Endothelial cell of hepatic sinusoid (primary cell): ENCODE data around the gene DUOX2.
"Not testable (repeated sequence)": the region's sequence is repeated elsewhere in the genome, so short reads cannot be mapped to it uniquely, and the experiment has no call there.

Experiments
- in situ Hi-C: cut with HindIII; loops from 2 replicates; pipeline ENCODE4 v1.10.0; 2017; ENCODE audit warnings: low sequenced_read_pairs

The DUOX2 gene

DNA sequence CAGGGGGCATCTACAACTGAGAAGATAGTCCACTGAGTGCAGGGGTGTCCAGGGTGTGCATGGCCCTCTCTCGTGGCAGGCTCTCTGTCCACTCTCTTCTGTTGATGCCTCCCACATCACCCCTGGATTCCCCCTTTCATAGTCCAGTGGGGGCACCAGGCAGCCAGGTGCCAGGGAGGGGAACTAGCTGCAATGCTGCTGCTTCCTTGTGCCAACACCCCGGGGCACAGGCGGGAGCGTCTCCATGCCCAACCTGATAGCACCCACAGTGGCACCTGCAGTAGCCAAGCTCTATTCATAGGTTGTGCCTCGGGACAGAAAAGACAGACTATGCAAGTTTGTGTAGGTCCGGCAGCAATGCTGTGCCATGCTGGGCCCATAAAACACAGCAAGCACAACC, 11.7 kb downstream of the DUOX2 start:
- in situ Hi-C loops: no loop called here

DNA sequence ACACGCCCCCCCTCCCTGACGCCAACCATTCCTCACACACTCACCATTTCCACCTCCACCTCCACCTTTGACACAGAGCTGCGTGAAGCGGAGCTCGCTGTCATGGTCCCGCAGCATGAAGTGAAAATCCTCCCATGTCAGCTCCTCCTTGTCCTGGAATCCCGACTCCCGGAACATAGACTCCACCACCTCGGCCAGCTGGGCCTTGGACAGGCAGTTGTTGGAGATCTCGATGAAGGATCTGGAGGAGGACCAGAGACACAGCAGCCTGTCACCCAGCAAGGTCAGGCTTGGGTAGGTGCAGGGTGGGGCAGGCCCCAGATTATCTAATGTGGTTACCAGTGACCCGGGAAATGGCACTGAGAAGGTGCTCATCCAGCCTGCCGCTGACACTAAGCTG, 12.2 kb downstream of the DUOX2 start:
- in situ Hi-C loops: no loop called here

DNA sequence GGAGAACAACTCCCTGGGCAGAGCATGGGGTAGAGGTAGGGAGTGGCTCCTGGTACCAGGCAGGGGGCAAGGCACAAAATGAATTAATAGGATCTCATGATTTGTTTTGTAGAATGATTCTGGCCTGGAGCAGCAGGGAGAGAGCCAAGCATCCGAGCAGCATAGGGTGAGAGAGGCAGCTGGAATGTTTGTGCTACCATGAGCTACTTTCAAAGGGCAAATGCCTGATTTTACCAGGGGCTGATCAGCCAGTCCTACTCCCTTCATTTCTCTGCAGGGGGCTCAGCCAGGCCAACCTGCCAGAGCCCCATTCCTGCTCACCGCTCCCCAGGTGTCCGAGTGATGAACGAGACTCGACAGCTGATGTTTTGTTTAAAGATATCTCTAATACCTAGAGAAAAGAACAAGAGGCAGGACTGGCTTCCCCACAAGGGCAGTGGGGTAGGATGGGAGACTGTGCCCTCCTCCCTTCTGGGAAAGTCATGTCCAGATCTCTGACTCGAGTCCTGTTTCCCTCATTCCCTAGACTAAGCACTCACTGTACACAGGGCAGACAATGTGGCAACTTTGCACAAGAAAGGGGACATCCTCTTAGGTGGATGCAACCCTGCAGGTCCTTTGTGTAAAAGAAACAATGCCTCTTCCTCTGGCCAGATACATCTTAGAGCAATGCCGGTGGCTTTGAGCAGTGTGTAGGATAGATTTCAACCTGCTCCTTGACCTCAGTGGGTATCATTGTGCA, 12.9 kb downstream of the DUOX2 start:
- in situ Hi-C loops: no loop called here

DNA sequence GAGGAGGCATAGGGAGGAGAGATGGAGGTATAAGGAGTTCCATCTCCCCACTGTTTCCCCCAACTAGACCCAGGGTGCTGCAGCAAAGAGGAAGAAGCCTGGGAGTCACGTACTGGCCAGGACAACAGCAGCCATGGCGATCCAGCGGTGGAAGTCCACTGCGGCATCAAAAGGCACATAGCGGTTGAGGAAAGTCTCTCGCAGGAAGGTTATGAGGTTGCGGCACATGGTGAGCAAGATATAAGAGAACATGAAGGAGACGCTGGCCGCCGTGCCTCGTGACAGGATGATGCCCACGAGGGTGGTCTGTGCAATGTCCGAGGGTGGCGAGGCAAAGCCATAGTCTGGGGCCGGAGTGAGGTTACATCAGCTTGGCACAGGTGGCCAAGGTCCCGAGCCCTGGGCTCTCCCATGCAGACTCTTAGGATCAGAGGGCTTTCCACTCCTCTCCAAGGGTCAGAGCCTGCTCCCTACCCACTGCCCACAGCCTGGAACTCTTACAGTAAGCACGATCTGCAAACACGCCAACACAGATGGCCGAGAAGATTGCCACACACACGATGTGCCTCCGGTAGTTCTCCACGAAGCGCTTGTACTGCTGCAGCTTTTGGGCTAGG, 14.3 kb downstream of the DUOX2 start:
- in situ Hi-C loops: no loop called here

DNA sequence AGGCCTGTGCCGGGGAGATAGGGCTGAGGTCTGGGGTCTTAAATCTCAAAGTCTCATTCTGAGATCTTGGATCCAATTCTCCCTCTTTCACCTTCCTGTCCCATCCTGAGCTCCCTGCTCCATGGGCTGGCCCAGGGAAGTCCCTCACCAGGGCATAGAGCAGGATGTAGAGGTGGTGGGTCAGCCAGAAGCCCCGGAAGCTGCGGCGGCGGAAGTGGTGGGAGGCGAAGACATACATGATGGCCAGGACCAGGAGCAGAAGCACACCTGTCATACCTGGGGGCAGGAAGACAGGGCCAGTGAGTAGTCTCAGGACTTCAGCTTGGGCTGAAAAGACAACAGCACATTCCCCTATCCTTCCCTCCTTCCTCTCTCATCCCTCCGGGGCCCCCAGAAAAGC, 16.5 kb downstream of the DUOX2 start:
- in situ Hi-C loops: no loop called here

DNA sequence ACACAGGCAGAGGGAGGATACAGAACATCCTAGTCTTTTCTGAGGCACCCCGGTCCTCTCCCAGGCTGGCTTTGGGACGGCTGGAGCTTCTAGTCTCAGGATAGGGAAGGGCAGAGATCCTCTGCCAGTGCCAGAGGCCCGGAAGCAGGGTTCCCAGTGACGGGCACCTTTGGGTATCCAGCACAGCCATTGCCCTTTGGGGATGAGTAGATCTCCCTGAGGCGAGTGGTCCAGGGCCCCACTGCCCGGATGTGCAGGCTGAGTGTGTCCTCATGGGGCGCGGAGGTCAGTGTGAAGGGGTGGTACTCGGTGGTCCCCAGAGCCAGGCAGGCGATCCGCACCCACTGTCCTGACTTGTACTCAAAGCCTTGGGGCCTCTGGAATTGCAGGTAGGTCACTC, 18.3 kb downstream of the DUOX2 start:
- in situ Hi-C loops: no loop called here

DNA sequence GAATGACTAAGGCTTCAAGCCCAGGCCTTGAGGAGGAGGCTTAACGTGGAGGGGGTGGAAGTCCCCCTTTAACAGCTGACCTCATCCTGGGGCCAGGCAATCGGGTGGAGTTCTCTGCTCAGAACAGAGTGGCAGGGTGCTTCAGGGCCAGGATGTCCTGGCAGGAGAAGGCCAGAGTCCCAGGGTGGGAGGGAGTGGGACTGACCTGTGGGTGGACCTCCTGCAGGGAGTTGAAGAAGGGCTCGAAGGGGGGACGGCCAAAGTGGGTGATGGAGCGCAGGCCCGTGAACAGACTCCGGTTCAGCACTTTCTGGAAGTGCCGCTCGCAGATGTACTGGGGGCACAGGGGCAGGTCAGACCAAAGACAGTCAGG, 19.6 kb downstream of the DUOX2 start:
- in situ Hi-C loops: no loop called here

DNA sequence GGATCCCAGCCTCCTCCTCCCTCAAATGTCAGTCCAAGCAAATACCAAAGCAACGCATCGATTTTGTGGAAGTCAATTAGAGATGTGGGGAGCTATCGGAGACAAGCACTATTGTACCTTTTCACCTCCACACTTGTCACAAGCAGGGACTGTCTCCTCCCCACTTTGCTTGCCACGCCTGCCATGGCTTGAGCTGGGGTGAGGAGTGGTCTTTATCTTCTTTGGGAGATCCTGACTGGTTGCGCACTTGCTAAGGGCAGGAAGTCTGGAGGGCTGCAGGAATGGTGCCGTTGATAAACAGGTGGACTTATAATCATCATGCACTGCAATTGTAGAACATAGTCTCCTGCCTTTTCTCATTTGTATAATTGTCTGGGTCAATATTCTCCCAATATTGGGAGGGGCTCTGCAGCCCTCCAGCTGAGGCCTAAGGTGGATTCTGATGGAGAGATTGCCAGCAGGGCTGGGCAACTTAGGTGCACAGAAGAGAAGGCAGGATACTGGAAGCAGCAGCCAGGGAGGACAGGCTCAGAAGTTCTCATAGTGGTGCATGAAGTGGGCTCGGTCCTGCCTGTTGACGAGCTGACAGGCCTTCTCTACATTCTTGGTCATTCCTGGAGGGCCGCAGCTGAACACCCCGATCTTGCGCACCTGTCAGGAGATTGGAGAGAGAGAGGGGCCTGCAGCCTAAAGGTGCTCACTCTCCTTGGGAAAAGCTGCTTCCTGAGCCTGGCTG, 20.2 kb downstream of the DUOX2 start:
- in situ Hi-C loops: no loop called here

DNA sequence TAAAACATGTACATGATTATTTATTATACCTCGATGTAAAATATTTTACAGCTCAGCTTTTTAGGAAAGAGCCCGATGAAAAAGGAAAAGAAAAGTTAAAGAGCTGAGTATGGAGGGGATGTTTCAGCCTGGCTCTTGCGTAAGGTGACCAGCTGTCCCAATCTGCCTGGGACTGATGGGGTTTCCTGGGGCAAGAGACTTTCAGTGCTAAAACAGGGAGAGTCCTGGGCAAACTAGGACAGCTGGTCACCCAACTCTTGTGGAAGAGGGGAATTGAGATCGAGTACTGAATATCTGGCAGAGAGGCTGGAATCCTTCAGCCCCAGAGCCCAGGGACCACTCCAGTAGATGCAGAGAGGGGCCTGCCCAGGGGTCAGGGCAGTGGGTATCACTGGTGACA, 21.0 kb downstream of the DUOX2 start:
- in situ Hi-C loops: no loop called here

DNA sequence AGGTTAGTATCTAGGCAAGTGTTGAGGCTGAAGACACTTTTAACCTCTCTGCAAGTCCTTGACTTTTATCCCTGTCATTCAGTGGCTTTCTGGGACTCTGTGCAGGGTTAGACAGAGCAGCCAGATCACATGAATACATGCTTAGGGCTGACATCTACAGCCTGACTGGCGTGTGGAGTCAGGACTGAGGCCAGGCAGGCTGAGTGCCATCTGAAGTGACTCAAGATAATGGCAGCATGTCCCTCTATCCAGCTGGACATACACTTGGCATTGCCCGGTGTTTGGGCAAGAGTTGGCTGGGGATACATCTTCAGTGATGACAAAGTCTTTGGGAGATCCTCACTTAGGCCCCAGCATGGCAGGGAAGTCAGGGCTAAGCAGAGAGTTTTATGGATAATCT, 22.4 kb downstream of the DUOX2 start:
- in situ Hi-C loops: no loop called here

DNA sequence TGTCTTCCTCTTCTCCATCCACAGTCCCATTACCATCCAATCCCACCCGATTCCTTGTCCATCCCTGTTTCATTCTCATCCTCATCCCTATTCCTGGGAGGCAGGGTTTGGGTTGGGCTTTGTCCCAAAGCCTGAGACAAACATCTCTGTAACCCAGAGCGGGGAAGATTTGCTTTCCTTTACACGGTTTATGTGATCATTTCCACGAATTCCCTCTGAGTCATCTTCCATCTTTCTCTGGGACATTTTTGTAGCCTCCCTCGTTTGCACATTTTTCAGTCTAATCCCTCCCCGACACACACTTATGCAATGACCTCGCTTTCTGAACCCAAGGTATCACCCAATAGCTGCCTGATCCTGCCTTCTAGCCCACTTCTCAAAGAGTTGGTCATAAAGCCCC, 22.8 kb downstream of the DUOX2 start:
- in situ Hi-C loops: no loop called here

DNA sequence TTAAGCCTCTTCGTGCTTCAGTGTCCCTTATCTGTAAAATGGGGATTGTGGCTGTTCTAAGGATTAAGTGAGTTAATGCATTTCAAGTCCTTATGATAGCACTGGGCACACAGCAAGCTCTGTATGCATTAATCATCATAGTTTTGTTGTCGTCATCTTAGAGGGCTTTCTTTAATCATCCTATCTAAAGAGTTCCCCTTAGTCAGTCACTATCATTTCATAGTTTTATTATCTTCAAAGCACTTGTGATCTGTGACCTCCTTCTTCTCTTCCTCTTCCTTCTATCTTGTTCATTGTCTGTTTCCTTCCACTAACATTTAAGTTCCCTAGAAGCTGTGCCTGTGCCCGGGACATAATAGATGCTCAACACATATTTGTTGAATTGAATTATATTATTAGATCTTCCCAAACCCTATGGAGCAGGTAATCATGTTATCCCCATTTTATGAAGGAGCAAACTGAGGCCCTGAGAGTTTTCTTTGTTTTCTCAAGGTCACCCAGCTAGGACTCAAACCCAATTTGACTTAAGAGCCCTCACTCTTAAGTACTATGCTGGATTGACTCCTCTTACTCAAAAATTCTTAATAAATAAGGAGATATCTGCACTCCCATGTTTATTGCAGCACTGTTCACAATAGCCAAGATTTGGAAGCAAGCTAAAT, 24.1 kb downstream of the DUOX2 start:
- in situ Hi-C loops: no loop called here

DNA sequence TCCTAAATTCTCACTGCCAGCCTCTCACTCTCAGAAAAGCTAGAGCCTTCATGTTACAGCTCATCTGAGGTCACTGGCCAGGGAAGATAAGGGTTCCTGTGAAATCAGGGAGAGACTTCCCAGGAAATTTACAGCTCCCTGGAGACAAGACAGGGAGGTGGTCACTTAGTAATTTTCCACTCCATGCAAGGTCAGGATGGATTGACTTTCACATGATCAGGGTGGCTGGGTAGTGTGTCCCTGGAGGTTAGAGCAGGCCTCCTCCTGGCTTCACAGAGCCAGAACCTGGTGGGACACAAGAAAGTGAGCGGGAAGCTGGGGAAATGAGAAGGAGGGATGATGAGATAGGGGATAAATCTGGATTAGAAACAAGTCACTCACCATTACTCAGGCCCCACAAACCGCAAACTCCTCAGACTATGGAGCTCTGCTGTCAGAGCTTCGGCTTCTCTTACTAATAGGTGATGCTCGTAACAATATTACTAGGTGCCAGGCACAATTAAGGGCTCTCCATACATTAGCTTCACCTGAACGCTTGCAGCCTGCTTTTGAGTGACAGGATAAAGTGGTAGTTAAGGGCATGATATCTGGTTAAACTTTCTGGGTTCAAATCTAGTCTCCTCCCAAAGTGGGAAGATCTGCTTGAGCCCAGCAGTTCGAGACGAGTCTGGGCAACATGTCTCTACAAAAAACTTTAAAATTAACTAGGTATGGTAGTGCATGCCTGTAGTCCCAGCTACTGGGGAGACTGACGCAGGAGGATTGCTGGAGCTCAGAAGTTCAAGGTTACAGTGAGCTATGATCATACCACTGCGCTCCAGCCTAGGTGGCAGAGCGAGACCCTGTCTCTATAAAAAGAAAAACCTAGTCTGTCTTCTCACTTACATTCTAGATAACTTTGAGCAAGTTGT, 24.9 kb downstream of the DUOX2 start:
- in situ Hi-C loops: no loop called here

DNA sequence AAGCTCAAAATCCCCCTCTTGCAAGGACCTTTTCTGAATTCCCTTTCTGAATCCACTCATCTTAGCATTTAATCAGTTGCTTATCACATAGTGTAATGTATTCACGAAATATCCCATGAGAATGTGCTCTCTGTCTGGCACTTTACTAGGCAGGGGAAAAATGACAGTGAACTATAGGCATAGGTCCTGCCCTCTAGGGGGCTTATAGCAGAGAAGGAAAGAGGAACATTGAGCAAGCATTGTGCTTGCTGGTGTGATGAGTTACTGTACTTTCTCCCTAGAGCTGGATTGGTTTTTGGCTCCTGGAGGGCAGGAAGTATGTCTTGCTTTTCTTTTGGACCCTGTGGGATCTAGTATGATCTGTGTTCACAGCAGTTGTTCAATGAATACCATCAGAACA, 26.5 kb downstream of the DUOX2 start:
- in situ Hi-C loops: no loop called here

DNA sequence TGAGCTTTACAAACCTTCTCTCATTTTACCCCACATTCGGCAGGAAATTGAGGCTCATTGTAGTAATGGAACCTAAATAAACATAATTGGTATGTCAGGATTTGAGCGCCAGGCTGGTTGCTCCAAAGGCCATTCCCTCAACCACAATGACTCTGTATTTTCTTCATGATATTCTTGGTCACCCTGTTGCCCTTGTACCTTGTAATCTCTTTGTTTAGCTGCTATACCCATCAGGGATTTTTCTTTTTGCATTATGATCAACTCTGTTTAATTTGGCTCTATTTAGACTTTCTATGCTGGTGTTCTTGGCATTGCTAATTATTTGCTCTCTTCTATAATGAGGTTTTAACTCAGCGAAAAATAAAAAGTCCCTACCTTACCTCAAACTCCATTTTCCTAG, 29.8 kb downstream of the DUOX2 start:
- in situ Hi-C loops: no loop called here

DNA sequence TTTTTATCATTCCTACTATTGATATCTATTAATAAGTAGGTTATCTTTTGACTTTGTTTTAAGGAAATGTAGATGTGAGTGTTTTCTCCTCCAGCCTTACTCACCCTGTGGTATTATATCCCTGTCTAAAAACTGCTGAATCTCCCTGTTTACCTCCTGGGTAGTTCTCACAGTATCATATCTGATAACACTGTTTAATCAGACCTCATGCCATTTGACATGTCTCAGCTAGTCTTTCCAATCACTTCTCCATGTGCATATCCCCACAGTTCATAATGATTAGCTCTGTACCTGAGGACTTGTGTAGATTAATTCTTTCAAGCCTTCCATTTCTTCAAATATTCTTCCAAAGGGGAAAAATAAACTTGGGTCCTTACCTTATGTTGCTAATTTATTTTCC, 30.7 kb downstream of the DUOX2 start:
- in situ Hi-C loops: no loop called here

DNA sequence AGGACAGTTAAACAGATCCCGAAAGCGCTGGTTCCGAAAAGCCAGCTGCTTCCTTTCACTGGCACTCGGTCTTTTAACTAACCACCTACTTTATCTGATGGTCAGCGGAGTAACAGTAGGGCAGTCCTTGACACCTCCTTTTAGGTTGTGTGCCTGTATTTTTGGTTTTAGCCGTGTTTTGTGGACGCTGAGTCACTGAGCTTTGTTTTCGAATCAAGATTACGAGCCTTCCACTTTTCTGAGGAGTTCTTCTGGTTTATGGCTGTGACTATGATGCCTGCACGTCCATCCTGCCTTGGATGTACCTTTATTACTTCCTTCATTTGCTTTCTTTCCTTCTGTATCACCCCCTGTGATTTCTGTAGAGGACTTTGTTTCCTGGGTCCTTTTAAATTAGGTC, 31.6 kb downstream of the DUOX2 start:
- in situ Hi-C loops: not testable (repeated sequence)

DNA sequence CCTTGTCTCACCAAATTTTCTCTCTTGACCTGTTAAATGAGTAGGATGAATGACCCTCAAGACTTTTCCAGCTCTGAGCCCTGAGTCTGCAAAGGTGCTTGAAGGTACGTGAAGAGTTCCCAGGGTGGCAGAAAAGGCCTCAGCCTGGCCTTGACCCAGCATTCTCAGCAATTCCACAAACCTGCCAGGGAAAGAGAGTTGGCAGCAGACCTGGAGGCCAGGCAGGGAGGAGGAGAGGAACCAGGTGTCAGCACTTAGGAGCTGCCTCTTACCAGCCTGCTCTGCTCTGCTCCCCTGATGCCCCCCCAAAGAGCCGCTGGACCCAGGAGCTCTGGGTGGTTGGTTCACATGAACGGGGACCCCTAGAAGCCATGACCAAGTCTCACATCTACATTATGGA, 33.4 kb downstream of the DUOX2 start:
- in situ Hi-C loops: not testable (repeated sequence)

DNA sequence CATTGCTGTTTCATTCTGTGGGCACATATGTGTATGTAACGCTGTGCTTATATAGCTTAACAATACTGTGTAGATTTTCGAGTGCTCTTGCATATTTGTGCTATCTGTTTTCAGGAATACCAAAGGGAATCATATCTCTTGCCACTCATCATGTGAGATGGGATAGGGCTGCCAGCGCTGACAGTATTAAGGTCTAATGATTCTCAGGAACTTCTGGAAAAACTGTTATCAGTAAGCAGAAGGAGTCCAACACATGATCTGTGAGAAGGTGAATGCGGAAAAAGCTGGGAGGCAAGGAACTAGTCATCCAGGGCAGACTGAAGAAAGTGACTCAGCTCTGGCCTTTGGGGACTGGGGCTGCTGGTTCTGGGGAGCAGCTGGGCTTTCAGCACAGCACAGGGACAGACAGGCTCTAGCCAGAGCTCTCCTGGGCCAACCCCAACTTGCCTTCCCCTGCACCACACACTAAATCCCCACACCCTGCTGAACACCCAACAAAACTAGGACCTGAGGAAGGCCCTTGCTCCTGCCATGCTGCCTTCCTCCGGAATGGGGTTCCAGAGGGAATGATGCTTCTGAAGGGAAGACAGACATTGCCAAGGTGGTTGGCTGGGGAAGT, 34.2 kb downstream of the DUOX2 start:
- in situ Hi-C loops: not testable (repeated sequence)

DNA sequence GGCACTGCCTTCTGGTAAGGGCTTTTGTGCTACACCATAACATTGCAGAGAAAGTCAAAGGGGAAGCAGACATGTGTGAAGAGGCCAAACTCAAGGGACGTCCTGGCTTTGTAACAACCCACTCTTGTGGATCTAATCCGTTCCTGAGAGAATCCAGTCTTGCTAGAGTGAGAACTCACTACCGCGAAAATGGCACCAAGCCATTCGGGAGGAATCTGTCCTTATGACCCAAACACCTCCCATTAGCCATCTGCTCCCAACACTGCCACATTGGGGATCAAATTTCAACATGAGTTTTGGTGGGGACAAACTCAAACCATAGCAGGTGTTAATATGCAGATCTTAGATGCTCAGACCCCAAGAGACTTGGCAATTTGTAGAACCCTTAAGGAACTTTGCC, 34.8 kb downstream of the DUOX2 start:
- in situ Hi-C loops: not testable (repeated sequence)
